Stimulated activated CD4-positive, alpha-beta T cell treated with anti-CD3 and anti-CD28 coated beads, Interleukin-12 subunit alpha, Interleukin-12 subunit beta, amount 100 ng/mL, for 4 hours (primary cell): Measurements from ENCODE around the gene STON2.

ENCODE experiments used
- DNase-seq: peaks from one replicate; pipeline ENCODE4 v3.0.0-alpha.2; 2020

Gene STON2

DNA sequence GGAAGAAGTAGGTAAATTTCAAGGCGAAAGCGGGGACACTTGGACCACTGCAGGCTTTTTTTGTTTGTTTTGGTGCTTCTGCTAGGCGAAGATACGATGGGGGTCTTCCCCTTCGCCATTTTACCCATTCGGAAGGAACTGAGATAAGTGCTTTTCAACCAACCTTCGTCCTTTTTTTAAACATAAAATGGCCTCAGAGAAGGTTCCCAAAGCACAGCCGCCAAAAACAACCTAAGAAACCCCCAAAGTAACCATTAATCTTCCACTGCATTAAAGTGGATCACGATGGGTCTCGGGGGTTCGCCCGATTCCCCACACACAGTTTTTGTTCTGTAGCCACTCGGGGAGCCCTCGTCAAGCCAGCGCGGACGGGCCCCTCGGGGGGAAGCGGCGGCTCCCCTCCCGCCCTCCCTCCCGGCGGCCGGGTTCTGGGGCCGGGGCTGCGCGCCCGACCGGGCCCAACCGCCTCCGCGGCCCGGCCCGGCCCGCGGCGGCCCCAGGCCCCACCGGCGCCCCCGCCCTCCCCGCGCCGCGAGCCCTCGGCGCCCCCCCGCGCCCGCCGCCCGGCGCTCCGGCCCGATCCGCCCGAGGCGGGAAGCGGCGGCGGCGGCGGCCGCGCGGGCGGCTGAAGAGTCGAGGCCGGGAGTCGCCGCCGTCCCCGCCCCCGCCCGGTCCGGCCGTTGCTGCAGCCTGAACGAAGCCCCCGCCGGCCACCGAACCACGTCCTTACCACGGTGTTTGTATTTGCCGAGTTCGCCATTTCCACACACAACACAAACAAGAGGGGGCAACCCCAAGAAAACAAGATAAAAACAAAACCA is 180.2 kb downstream of the STON2 start:
- peak; percentile 33 for DNase-seq

DNA sequence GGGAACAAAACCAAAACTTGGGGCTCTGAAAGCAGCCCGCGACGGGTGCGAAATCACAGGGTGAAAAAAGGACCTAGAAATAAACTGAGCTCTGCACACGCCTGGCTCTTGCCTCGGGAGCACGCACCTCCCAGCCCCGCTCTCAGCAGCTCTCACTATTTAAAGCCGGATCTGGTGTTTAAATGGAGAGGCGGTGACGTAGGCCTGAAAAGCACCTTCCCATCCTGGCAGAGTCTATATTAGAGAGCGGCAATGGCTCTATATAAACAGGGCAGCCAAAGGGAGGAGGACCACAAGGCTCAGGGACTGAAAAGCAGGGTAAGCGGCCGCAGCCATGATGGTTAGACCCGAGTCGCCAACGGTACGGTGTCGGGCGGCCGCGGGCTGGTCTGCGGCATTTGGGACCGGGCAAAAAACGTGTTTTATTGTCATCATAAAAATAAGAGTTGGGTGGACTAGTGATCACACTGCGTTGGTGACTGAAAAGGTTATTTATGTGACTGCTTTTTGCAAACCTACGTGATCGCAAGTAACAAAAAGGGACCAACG is 180.8 kb downstream of the STON2 start:
- DNase-seq = peak; percentile 68

DNA sequence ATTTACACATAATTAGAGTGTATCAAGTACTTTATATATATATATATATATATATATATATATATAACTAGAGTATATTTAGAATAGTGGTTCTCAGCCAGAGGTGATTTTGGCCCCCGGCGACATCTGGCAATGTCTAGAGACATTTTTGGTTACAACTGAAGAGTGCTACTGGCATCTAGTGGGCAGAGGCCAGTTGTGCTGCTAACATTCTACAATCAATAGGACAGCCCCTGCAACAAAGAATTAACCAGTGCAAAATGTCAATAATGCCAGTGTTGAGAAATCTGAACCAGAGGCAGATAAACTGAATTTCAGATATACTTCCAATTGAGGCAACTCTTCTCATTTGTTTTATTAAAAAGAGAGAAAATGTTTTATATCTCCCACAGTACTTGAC is 188.3 kb downstream of the STON2 start:
- DNase-seq = no peak
